Measurements from ENCODE around the gene SFXN5.
A peak's percentile ranks its signal among the peaks of the same experiment; 100 is the strongest.

The SFXN5 gene

DNA sequence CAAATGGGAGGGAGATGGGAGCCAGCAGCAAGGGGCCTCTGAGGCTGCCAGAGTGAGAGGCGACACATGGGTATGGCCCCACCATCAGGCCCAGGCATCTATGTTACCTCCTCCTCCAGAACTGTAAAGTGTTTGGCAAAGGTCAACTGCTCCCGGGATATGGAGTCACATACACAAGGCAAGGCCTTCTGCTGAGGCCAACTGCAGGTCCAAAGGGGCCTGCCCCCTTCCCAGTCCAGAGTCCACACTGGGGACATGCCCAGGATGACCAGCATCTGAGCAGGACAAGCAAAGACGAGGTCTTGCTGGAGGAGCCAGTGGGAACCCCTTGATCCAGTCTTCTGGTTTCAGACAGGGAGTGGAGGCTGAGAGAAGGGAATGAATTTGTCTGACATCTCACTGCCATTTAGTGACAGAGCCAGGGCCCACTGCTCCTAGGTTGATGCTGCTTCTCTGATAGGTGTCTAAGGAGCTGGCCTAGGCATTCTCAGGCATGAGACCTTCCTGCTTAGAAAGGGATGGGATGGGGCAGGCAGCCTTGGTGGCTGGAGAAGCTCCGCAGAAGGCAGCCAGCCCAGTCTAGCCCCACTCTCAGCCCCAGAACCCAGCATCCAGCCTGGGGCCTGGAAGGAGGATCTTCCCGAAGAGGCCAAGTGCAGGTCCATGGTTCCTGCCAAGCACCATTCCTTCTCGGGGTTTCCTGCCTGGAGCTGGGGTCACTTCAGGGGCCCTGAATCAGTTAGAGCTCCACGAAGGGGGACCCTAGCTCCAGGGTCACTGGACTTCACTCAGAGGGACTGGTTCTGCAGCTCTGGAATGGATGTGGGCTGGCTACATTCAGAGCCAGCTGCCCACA, 127.7 kb downstream of the SFXN5 start:
- no peak for FAIRE-seq

DNA sequence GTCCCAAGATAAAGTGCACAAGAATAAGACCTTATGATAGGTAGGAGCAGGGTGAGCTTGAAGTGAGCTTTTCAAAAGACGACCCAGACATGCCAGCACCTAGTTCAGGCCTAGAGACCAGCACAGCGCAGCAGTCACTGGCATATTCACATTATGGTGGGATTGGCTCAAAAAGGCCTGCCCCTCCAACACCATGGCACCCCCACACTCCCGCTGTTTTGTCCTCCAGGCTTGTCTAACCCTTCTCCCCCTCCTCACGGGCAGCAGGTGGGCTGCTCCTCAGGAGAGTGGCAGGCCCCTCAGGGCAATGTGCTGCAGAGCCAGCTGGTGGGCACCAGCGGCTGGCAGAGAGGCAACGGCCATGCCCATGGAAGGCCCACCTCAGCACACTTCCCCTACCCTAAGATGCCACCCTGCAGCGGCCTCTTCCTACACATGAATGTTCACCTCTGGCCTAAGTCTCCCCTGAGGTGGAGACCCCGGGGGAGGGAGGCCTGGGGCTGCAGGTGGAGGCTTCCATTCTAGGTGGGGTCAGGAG, 128.6 kb downstream of the SFXN5 start:
- no peak for DNase-seq (ENCODE audit: low spot score)
- no peak for FAIRE-seq

More for the DNA sequence above, 127.7 kb downstream of the SFXN5 start:
- no peak for DNase-seq (ENCODE audit: low spot score)

DNA sequence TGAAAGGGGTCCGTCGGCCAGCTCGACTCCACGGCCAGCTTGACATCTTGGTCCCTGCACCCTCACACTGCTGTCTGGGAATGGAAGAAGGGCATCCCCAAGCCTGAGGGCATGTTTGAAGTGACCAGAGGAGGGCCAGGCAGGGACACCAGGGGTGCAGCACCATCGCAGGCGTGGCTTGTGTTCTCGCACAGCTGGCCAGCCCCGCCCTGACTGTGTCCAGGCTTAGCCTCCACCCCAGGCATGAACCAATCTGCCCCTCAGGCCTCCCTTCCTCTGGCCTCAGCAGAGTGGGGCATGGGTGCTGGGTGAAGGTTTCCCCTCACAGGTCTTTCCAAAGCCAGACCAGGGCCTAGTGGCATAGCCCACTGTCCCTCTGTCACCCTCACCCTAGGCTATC, 129.2 kb downstream of the SFXN5 start:
- no peak for FAIRE-seq
- no peak for DNase-seq (ENCODE audit: low spot score)

DNA sequence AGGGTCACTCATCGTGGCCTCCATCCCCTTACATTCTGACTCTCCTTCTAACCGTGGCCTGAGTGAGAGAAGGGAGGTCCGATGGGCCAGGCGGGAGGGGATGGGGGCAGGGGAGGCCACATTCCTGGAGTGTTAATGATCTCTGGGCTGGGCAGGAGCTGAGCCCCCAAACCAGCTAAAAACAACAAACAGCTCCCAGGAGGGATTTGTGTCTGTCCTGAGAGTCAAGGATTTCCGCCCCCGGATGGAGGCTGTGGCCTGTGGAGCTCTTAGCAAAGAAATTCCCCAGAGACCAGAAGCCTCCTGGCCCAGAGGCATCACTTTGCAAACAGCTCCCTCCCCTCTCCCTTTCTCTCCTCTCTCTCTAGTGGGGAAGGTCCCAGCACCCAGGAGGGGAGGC, 130.7 kb downstream of the SFXN5 start:
- no peak for FAIRE-seq
- no peak for DNase-seq (ENCODE audit: low spot score)

DNA sequence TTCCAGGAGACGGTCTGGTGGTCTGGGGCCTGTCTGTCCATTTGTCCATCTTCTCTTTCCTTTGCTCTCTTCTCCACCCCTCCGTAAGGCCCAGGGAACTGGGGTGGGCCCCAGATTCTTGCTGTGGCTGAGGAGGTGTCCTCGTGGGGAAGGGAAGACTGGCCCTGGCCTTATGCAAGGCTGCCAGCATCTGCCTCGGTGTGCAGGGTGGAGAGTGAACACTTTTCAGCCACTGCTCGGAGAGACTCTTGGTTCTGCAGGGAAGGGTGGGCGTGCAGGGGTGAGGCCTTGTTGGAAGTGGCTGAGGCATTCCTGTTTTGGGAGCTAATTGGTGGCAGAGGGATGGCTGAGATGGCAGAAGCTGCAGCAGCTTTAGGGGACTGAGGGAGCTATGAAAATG, 131.2 kb downstream of the SFXN5 start:
- DNase-seq (ENCODE audit: low spot score) (no peak), FAIRE-seq (no peak)

DNA sequence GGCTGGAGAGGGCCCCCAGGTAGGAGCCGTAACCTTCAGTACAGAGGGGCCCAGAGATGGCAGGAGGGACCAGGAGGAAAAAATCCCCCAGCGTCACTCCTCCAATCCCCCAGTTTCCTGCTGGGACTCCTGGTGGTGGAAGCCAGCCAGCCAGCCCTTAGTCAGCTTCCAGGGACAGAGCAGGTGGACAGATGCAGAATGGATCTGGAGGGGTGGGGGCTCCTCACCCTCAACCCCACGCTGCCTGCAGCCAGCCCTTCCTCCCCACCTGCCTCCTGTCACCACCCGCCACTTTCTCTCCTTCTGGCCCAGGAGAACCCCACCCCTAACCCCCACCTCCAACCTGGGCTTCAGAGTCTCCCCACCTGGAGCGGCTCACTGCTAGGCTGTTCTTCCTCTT, 133.1 kb downstream of the SFXN5 start:
- no peak for DNase-seq (ENCODE audit: low spot score)
- FAIRE-seq, result no peak

DNA sequence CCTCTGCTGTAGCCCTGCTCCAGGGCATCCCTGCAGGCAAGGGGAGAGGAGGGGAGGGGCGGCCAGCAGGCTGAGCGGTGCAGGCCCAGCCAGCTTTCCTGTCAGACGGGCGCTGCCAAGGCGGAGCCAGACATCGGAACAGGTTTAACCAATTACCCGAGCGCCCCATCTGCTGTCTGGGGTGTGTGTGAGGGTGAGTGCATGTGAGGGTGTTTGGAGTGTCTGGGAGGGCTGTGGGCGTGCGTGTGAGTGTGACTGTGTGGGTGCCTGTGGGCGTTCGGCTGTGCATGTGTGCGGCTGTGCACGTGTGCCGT, 134.2 kb downstream of the SFXN5 start:
- DNase-seq (ENCODE audit: low spot score), result no peak
- FAIRE-seq, result no peak

DNA sequence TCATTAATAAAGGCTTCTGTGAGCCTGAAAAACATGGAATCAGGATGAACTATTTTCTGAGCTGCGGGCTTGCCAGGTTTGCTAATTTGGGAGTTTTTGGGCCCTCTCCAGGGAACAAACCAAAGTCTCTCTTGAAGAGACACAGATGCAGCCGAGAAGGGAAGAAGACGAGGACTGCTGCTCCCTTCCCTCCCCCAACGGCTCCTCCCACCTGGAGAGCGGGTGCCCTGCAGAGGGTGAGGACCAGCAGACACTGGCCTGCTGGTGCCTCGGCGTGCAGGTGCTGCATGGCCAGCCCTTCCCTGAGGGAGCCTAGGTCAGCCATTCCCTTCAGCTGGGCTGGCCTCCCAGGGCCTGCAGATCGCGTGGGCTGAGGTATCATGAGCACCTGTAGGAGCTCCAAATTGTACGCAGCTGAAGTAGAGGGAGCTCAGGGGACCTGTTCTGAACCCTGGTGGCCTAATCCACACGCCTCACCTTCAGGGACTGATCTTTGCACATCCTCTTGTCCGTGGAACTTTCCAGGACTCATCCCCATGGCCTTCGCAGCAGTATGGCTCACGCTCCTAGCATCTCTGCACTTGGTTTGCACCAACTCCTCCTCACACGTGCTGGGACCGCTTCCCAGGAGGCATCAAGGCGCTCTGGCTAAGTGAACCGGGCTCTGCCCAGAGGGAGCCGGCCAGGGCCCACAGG, 134.7 kb downstream of the SFXN5 start:
- DNase-seq (ENCODE audit: low spot score), result no peak
- FAIRE-seq, result no peak

DNA sequence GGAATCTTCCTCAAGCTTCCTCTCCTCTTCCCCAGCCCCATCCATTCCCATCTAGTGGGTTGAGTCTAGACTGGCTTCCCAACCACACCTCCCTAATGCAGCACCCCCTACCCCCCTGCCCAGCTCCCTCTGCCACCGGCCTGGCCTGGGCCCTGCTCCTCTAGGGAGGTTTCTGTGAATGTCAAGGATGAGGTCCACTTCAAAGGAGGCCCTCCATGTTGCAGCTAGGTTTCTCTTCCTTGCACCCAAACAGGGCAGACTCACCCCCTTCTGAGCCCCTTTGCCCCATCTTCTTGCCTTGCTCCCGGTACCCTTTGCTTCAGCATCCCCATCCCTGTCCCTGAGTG, 135.9 kb downstream of the SFXN5 start:
- DNase-seq (ENCODE audit: low spot score) (no peak), FAIRE-seq (no peak)

DNA sequence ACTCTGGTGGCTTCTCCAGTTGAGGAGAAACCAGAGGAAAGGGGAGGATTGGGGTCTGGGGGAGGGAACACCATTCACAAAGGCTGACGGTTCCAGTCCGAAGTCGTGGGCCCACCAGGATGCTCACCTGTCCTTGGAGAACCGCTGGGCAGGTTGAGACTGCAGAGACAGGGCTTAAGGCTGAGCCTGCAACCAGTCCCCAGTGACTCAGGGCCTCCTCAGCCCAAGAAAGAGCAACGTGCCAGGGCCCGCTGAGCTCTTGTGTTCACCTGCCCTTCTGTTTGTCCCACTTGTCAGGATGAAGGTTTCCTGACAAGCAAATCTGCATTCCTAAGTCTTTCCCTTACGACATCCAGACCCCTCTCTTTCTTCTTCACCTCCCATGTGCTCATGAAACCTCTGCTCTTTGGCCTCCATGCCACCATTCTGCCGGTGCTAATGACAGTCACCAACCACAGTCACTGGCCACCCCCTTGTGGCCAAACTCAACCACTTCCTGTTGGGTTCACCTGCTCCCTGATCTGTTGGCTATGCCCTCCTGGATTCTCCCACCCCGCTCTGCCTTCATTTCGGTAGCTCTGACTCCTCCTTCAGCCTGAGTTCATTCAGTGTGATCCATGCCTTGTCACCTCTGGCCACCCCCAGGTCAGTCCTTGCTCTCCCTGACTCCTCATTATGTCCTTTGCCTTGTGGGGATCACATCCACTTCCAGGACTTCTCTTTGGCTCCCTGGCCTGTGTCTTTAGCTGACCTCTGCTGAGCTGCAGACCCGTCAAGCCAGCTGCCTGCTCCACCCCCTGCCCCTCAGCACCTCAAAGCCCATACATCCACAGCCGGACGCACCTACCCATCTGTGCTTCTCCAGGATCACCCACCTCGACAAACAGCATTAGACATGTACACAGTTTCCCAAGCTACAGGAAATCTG, 136.6 kb downstream of the SFXN5 start:
- peak; percentile 36 for DNase-seq (ENCODE audit: low spot score)
- FAIRE-seq, result no peak

DNA sequence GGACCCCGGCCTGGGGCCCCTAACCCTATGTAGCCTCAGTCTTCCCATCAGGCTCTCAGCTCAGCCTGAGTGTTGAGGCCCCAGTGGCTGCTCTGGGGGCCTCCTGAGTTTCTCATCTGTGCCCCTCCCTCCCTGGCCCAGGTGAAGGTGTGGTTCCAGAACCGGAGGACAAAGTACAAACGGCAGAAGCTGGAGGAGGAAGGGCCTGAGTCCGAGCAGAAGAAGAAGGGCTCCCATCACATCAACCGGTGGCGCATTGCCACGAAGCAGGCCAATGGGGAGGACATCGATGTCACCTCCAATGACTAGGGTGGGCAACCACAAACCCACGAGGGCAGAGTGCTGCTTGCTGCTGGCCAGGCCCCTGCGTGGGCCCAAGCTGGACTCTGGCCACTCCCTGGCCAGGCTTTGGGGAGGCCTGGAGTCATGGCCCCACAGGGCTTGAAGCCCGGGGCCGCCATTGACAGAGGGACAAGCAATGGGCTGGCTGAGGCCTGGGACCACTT, 137.8 kb downstream of the SFXN5 start:
- FAIRE-seq, result no peak
- DNase-seq (ENCODE audit: low spot score), result no peak

DNA sequence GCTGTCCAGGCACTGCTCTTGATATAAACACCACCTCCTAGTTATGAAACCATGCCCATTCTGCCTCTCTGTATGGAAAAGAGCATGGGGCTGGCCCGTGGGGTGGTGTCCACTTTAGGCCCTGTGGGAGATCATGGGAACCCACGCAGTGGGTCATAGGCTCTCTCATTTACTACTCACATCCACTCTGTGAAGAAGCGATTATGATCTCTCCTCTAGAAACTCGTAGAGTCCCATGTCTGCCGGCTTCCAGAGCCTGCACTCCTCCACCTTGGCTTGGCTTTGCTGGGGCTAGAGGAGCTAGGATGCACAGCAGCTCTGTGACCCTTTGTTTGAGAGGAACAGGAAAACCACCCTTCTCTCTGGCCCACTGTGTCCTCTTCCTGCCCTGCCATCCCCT, 138.3 kb downstream of the SFXN5 start:
- no peak for FAIRE-seq
- DNase-seq (ENCODE audit: low spot score), result no peak

DNA sequence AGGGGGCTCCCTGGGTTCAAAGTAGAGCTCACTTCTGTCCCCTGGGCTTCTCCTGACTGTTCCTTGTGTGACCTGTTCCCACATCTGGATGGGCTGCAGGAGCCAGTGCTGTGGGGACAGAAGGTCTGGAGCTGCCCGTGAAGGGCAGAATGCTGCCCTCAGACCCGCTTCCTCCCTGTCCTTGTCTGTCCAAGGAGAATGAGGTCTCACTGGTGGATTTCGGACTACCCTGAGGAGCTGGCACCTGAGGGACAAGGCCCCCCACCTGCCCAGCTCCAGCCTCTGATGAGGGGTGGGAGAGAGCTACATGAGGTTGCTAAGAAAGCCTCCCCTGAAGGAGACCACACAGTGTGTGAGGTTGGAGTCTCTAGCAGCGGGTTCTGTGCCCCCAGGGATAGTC, 138.7 kb downstream of the SFXN5 start:
- FAIRE-seq, result no peak
- DNase-seq (ENCODE audit: low spot score), result no peak

DNA sequence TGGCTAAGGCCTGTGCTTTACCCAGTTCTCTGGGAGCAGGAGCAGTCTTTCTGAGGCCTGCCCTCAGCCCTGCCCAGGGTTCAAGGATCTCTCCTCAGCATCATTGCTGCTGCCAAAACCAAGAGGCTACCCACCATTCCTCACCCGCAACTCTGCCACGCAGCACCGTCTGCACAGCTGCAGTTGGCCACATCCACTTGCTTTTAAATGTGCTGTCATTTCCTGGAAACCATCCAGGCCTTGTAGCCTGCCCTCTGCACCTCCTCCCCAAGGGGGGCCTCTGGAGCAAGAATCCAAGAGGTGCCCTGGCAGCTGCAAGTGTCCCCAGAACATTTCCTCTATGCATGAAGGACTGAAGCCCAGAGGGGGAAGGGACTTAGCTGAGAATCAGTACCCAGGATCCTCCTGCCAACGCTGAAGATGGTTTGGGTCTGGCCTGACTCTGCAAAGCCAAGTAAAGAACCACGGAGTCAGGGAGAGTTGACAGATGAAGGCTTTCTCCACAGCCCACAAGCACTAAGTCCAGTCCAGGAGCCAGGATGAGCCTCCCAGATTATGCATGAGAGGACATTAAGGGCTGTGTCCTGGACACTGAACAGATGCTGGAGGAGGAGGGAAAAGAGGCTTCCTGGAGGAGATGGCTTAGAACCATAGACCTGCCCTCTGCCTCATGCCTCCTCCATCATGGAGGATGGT, 139.3 kb downstream of the SFXN5 start:
- FAIRE-seq (no peak), DNase-seq (ENCODE audit: low spot score) (peak; percentile 10)

DNA sequence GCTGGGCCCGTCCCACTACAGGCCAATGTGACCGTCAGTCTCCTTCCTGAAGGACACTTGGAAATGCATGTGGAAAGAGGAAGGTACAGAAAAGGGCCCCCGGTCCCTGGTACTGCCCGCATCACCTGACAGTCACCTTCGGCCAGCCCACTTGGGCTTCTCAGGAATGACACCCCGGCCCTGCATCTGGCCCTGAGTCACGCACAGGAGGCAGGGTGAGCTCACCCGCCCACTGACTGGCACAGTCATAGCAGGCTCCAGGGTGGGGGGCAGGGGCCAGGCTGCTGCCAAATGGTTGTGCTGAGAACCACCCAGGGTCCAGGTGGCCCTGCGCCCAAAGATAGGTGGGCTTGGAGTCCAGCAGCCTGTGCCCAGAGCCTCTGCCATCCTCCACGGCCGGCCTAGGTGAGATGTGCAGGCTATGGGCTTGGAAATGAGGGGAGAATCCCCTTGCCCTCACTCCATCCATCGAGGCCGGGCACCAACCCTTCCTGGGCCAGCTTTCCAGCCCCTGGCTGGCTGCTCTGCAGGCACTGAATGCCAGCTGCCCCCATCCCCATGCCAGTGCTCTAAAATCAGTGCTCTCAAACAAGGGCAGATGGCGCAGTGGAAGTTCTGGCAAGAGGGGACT, 140.1 kb downstream of the SFXN5 start:
- FAIRE-seq, result no peak

DNA sequence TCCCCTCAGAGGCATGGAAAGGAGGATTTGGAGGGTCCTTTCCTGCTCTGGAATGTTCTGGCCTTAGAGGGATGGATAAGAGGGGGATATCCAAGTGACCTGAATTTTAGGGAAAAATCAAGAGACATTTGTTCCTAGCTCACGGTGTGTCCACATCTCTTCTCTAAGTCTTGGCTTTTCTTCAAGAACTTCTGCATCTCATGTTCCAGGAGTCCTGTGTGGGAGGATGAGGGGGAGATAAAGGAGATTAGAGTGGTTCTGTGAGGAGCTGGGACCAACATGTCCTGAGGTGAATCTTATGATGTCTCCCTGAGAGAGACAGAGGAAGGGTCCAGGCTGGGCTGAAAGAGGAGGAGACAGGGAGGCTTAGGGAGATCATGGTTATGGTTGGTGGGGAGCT, 142.5 kb downstream of the SFXN5 start:
- no peak for FAIRE-seq
- no peak for DNase-seq (ENCODE audit: low spot score)

More for the DNA sequence above, 140.1 kb downstream of the SFXN5 start:
- peak; percentile 64 for DNase-seq (ENCODE audit: low spot score)

DNA sequence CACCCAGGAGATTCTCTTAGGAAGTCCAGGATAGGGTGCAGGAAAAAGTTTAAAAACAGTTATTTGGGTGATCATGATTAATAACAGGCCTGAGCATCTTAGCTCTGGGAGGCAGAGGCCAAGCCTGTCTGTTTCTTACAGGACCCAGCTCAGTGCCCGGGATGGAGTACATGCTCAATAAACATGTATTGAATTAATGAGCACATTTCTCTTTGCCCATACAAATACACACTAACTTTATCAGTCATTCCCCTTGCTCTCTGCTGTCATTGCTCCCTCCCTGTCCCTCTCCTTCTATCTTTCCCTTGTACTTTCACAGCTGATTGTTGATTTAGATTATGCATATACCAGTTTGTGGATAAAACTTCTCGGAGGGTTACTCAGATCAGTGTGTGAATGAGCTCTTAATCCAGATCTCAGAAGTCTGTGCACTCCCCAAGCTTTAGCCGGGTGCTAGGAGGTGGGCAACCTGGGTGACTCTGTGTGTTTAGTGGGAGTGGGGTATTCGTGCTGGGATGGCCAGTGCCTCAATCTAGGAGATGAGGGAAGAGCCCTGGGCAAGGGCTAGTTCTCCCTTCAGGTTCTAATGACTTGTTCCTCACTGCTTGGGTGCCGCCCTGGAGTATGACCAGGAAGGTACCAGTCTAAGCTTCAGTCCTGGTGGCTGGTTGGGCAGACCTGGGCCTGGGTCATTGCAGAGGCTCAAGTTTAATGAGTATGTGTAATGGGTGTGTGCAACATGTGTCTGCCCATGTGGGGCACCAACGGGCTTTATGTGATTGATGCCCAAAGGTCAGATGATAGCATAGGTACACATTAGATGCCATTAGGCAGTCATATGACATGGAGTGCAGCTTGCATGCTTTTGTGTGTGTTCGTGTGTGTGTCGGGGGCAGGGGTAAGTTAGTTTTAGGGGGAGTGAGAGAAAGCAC, 143.6 kb downstream of the SFXN5 start:
- DNase-seq (ENCODE audit: low spot score) (no peak), FAIRE-seq (no peak)

DNA sequence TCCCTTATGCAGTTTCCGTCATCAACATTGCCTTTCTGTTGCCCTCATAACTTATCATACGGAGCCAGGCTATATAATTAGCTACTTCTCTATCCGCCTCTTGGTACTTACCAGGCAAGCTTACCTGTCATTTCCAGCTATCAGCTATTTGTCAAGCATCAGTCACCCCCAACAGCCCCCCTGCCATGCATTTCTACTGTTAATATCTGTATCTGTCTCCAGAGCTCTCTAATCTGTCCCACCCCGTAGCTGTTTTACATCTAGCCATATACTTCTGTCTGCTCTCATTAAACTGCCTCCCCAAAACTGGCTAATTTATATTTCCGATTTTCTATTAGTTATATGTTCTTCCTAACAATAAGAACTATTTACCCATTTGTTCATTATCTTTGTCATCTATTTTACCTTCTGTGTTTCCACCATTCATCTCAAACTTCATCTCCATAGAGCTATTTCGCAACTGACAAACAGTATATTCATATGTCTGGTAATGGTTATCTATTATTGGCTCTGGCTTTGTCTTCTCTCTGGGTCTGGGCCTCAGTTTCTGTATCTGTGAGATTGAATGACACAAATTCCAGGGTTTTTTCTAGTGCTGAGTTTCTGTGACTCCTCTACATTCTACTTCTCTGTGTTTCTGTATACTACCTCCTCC, 144.6 kb downstream of the SFXN5 start:
- no peak for FAIRE-seq

DNA sequence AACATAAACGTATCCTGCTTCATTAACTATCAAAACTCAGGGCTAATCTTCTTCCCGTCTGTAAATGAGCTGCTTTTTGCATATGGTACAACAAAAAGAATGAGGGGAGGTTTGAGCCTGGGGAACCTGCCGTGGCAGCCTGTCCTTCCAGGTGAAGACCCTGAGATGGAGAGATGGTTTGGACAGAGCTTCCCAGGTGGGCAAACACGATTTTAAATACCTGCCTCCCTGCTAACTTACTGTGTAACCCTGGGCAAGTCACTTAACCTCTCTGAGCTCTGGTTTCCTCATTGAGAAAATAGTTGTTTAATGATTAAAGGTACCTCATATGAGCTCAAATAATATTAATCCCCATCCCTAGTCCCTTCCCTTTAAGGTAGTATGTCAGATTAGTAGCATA, 145.1 kb downstream of the SFXN5 start:
- DNase-seq (ENCODE audit: low spot score), result no peak
- FAIRE-seq, result no peak

More for the DNA sequence above, 144.6 kb downstream of the SFXN5 start:
- no peak for DNase-seq (ENCODE audit: low spot score)
